AG09309 (cell line): ENCODE results near the gene C19orf47.

Source experiments
- DNase-seq: peaks from one replicate; pipeline ENCODE4 v3.0.0-alpha.2; 2010; ENCODE audit warnings: low read depth
- H3K4me3 ChIP-seq: 2 replicates; pipeline ENCODE4 v1.5.1; 2011; ENCODE audit warnings: mild to moderate bottlenecking, low read depth, low read length, moderate library complexity; ENCODE audit not compliant: control insufficient read depth
- CTCF ChIP-seq: IDR thresholded peaks from 2 replicates; pipeline ENCODE4 v1.5.1; 2011; ENCODE audit warnings: mild to moderate bottlenecking, low read depth, low read length, inconsistent platforms; ENCODE audit not compliant: insufficient read depth, control insufficient read depth; ENCODE audit errors: missing control alignments

The C19orf47 gene

GRCh38 chr19:40279761-40280607, 68.2 kb downstream of the C19orf47 start:
- H3K4me3 ChIP-seq = no peak overlapping the region
- no peak for TF ChIP-seq CTCF
- DNase-seq = no peak

GRCh38 chr19:40279120-40279551, 69.1 kb downstream of the C19orf47 start:
- H3K4me3 ChIP-seq = no peak overlapping the region
- DNase-seq = no peak
- no peak for TF ChIP-seq CTCF

- DNase-seq = no peak
- H3K4me3 ChIP-seq = no peak overlapping the region
- TF ChIP-seq CTCF = no peak
Measured at GRCh38 chr19:40278361-40279035, 69.7 kb downstream of the C19orf47 start.

GRCh38 chr19:40277356-40278059, 70.7 kb downstream of the C19orf47 start:
- TF ChIP-seq CTCF = no peak
- DNase-seq = no peak
- no peak overlapping the region for H3K4me3 ChIP-seq

GRCh38 chr19:40274585-40275544, 73.3 kb downstream of the C19orf47 start:
- no peak for TF ChIP-seq CTCF
- no peak overlapping the region for H3K4me3 ChIP-seq
- DNase-seq = no peak
